HG02763 (cell line): ENCODE data around the gene GTF2H2.
"Not testable (repeated sequence)": the region's sequence is repeated elsewhere in the genome, so short reads cannot be mapped to it uniquely, and the experiment has no call there.

Experiments used
- ATAC-seq: cut with Tn5 transposase; IDR thresholded peaks from one replicate; pipeline ENCODE4 v1.9.1; 2021; ENCODE audit warnings: mild to moderate bottlenecking, moderate library complexity; ENCODE audit not compliant: unreplicated experiment

GTF2H2 gene

DNA sequence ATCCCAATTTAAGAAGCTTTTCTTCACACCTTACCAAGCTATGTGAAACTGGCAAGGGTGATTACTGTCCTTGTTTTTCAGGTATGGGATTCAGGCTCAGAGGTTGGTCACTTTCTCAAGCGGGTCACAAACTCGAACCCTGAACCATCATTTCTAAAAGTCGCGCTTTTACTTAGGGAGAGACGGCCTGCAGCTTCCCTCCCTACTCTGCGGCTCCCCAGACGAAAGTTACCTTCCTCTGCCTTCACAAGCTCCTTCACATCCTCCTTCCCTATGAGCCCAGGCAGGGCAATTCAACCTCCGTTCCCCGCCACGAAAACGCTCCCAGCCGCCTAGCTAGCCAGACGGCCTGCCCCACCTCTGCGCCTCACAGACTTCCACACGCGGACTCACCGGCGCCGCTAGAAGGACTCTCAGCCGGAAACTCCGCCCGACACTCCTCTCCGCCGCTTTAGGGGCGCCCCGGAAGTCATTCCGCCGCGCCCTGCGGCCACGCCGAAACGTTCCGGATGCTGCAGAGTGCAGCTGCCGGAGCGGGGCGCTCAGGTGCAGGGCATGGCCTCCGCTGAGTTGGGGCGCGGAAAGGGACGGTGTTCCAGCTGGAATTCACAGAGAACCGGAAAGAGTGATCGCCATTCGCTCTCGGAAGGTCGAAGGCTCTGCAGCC is at the start of gene GTF2H2:
GTF2H2 (minus strand) TSS at position 415 of the 667 bp plus-strand sequence. CDS start 4,913 bp downstream, outside the sequence.
- ATAC-seq = peak; percentile 97

DNA sequence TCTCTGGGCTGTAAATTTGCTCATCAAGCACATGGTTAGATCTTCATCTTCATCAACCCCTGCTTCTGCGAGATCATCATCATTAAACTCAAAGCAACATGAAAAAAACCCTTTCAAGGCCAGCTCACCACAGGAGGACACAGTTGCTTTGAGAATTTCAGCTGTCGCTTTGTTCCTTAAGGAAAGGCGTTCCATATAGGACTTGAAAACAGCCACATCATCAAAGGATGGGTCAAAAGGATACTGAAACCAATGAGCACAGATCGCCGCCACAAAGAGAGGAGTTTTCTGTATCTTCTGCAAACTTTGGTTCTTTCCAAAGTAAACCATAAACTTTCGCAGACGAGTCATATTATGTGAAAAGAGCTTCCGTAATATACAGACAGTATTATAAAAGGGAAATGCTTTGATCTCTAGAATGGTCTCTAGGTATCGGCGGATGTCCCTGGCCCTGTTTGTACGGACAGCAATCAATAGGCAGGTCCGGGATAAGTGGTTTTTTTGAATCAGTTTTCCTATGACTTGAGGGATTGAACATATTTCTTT is 42.3 kb upstream of the GTF2H2 start:
- ATAC-seq = not testable (repeated sequence)

- not testable (repeated sequence) for ATAC-seq
Measured at GRCh38 chr5:71099996-71100395, 32.5 kb upstream of the GTF2H2 start.

DNA sequence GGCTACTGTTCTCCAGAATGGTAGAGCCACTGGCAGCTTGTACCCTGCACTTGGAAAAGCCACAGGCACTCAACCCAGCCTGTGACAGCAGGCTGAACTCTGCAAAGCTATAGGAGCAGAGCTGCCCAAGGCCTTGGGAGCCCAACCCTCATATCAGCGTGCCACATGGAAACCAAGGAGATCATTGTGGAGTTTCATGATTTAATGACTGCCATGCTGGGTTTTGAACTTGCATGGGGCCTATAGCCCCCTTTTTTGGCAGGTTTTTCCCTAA is 30.4 kb upstream of the GTF2H2 start:
- not testable (repeated sequence) for ATAC-seq

- not testable (repeated sequence) for ATAC-seq
Measured at GRCh38 chr5:71097173-71097929, 29.9 kb upstream of the GTF2H2 start.

- not testable (repeated sequence) for ATAC-seq
Measured at GRCh38 chr5:71089773-71090172, 22.3 kb upstream of the GTF2H2 start.

DNA sequence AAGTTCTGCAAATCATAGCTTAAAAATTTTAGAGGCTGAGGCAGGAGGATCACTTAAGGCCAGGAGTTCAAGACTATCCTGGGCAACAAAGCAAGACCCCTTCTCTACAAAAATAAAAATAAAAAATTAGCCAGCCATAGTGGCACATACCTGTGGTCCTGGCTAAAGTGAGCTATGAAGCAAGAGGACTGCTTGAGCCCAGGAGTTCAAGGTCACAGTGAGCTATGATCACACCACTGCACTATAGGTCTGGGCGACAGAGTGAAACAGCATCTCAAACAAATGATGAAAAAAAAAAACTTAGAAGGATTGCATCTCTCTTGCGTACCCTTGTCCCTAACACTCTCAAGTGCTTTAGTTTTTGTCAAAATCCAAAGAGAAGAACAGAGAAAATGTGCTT is 21.3 kb upstream of the GTF2H2 start:
- not testable (repeated sequence) for ATAC-seq

- ATAC-seq = not testable (repeated sequence)
Measured at GRCh38 chr5:71086145-71086544, 18.7 kb upstream of the GTF2H2 start.

GRCh38 chr5:71084280-71085063 is 17.0 kb upstream of the GTF2H2 start:
- not testable (repeated sequence) for ATAC-seq

- ATAC-seq = not testable (repeated sequence)
Measured at GRCh38 chr5:71082898-71083297, 15.4 kb upstream of the GTF2H2 start.

- ATAC-seq = not testable (repeated sequence)
Measured at GRCh38 chr5:71082340-71082739, 14.9 kb upstream of the GTF2H2 start.

GRCh38 chr5:71061322-71061721 is 6.2 kb downstream of the GTF2H2 start:
- not testable (repeated sequence) for ATAC-seq

- not testable (repeated sequence) for ATAC-seq
Measured at GRCh38 chr5:71059426-71059825, 8.1 kb downstream of the GTF2H2 start.

- not testable (repeated sequence) for ATAC-seq
Measured at GRCh38 chr5:71044808-71045207, 22.7 kb downstream of the GTF2H2 start.

DNA sequence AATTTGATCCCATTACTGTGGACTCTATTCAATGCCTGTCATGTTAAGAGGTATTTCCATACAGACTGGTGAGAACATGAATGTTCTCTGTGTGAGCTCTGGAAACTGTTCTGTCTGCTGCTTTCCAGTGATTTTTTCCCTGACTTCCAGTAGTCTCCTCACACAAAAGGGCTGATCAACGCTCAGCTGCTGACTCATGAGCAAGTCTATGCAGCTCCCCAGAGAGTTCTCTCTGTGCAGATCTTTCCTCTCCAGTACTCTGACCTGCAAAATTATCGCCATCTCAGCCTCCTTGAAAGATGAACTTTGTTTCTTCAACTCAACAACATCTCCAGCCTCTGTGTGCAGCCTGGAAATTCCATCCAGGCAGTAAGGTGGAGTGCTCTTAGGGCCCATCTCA is 23.3 kb downstream of the GTF2H2 start:
- ATAC-seq = not testable (repeated sequence)

GRCh38 chr5:71031046-71031776 is 36.3 kb downstream of the GTF2H2 start:
- not testable (repeated sequence) for ATAC-seq

GRCh38 chr5:71025289-71025953 is 42.1 kb downstream of the GTF2H2 start, which contains the start of gene NAIP:
Gene NAIP (minus strand): TSS chr5:71025339. CDS start chr5:71012915, 12,424 bp downstream.
- ATAC-seq = not testable (repeated sequence)

- not testable (repeated sequence) for ATAC-seq
Measured at GRCh38 chr5:71020643-71021042, 46.8 kb downstream of the GTF2H2 start.

DNA sequence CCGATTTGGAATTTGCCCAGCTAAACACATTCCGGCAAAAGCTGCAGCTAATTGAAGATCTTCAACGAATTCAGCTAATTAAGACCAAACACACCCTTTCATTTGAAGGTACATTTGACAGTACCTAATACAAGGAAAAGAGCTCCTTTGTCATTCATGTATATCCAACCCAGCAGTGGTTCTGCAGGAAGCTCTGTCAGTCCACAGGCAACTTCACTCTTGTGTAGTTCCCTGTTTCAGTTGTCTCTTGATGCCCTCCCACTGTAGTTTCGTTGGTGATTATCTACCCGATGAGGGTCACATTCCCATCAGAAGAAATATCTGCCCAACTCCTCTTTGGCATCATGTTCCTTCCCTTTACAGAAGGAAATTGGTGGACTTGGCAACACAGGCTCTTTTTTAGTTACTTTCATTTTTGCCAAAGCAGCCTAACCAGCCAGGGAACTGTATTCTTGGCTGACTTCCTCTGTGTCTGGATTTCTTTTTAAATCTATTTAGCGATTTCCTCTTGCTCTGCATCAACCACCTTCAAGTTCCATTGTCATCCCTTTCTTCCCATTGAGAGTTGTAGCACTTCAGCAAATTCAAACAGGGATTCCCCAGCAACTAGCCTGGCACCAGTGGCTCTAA is 49.0 kb downstream of the GTF2H2 start:
- ATAC-seq = not testable (repeated sequence)
